Activated CD4-positive, alpha-beta T cell treated with anti-CD3 and anti-CD28 coated beads, Interleukin-2, amount 10 ng/mL, durations not matched to agents 7 days and 5 days (primary cell): ENCODE results near the gene LSMEM2. TPM values are rescaled to one million over a fixed set of nuclear protein-coding genes. Genes with fewer than 3 reads are reported as not detected.

Experiments
- CTCF ChIA-PET: fragments of 350-600 bp; sonication (Branson Sonifier 250); formaldehyde crosslinking; loops from one replicate; lab custom pipeline; 2021; ENCODE audit warnings: antibody characterized with exemption; lab: Charles Lee
- POLR2A ChIA-PET: fragments of 350-600 bp; sonication (Branson Sonifier 250); formaldehyde crosslinking; loops from one replicate; lab custom pipeline; 2021; ENCODE audit warnings: antibody characterized with exemption; lab: Charles Lee
- DNase-seq: peaks from one replicate; pipeline ENCODE4 v3.0.0-alpha.2; 2020
- H3K27ac Mint-ChIP-seq: one replicate; pipeline ENCODE4 v1.8.0; 2021; ENCODE audit warnings: mild to moderate bottlenecking, moderate library complexity, mixed read lengths
- H3K27me3 Mint-ChIP-seq: one replicate; pipeline ENCODE4 v1.8.0; 2021; ENCODE audit warnings: mixed read lengths
- H3K36me3 Mint-ChIP-seq: one replicate; pipeline ENCODE4 v1.8.0; 2021; ENCODE audit warnings: low read depth, mixed read lengths
- H3K4me1 Mint-ChIP-seq: one replicate; pipeline ENCODE4 v1.8.0; 2021; ENCODE audit warnings: mixed read lengths
- H3K4me3 Mint-ChIP-seq: one replicate; pipeline ENCODE4 v1.8.0; 2021; ENCODE audit warnings: mild to moderate bottlenecking, moderate library complexity, mixed read lengths
- H3K9me3 Mint-ChIP-seq: one replicate; pipeline ENCODE4 v1.8.0; 2021; ENCODE audit warnings: mixed read lengths
- total RNA-seq, 2 experiments: library from RNA; stranded (reverse); gene quantifications; one replicate each; pipeline ENCODE4 v1.2.3, GENCODE V29; 2021

The LSMEM2 gene
- total RNA-seq, 2 experiments from 2014 or later, result not detected

DNA sequence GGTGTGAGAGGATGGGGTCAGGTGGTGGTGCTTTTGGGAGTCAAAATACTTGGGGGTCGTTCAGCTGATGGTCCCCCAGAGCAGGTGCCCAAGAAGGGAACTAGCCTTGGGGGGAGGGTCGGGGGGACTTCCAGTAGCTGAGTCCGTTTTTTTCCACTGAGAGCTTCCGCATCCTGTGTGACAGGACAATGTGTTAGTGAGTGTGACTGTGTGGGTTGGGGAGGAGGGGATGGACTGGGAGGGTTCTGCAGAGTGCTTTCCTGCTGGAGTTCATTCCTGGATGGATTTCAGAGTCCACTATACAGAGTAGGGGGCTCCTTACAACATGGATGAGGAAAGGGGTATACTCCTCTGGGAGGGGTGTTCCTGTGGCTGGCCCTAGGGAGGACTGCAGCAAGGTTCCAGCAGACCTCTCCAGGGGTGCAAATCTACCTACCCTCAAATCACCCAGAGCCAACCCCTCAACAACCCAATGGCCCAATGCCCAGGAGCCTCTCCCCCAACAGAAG lies 44.3 kb downstream of the LSMEM2 start:
- DNase-seq, result peak; percentile 5
- H3K4me3 Mint-ChIP-seq, result peak overlapping the region; percentile 6
- POLR2A ChIA-PET, result interaction anchor here (0.6 kb wide), 1 partner anchor 98 kb away, joined by 4 read pairs; no protein-coding TSS in a partner anchor
- no peaks in the 10 kb centered on the region for H3K36me3 Mint-ChIP-seq
- H3K9me3 Mint-ChIP-seq, result no peaks in the 10 kb centered on the region
- no peaks in the 10 kb centered on the region for H3K27me3 Mint-ChIP-seq
- H3K27ac Mint-ChIP-seq, result no peak overlapping the region
- peaks cover 41% of the 10 kb centered on the region for H3K4me1 Mint-ChIP-seq
- CTCF ChIA-PET, result interaction anchor here (1.5 to 4.2 kb wide), 5 partner anchors 9 to 28 kb away, joined by 5 to 52 read pairs (median 7); partner anchors contain the start of genes HYAL3 and NAA80

DNA sequence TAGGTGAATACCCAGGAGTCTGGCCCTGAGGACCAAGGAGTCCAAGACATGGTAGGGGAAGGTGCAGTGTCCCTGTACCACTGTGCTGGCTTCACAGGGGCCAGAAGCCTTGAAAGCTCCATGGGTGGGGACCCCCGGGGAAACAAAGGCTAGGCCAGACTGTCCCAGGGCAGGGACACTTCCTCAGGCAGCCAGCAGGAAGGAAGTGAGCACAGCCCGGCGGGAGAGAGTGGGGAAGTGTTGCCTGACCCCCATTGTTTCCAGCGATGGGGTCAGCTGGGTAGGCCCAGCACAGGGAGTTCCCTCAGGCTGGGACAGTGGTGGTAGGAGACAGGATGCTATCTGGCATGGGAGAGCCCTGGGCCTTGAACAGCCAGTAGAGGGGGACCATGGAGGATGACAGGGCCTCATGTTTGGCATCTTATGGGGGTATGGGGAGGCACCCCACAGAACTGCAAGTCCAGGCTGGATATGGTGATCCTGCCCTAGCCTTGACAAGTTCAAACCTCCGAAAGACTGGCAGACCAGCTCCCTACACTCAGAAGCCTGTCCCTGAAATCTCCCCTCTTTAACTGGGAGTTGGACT lies 44.8 kb downstream of the LSMEM2 start:
- H3K36me3 Mint-ChIP-seq, result peaks cover 4% of the 10 kb centered on the region
- ChIA-PET CTCF (interaction anchor here (0.6 to 4.2 kb wide), 11 partner anchors 8 to 95 kb away, joined by 3 to 52 read pairs (median 4); partner anchors contain the start of genes CYB561D2, HYAL3, NAA80 and NPRL2), POLR2A (interaction anchor here (0.6 kb wide), 1 partner anchor 99 kb away, joined by 4 read pairs; no protein-coding TSS in a partner anchor)
- peak; percentile 5 for DNase-seq
- H3K4me1 Mint-ChIP-seq, result peaks cover 43% of the 10 kb centered on the region
- H3K27me3 Mint-ChIP-seq, result no peaks in the 10 kb centered on the region
- H3K27ac Mint-ChIP-seq, result peak overlapping the region; percentile 50
- H3K9me3 Mint-ChIP-seq, result no peaks in the 10 kb centered on the region
- H3K4me3 Mint-ChIP-seq, result no peak overlapping the region

DNA sequence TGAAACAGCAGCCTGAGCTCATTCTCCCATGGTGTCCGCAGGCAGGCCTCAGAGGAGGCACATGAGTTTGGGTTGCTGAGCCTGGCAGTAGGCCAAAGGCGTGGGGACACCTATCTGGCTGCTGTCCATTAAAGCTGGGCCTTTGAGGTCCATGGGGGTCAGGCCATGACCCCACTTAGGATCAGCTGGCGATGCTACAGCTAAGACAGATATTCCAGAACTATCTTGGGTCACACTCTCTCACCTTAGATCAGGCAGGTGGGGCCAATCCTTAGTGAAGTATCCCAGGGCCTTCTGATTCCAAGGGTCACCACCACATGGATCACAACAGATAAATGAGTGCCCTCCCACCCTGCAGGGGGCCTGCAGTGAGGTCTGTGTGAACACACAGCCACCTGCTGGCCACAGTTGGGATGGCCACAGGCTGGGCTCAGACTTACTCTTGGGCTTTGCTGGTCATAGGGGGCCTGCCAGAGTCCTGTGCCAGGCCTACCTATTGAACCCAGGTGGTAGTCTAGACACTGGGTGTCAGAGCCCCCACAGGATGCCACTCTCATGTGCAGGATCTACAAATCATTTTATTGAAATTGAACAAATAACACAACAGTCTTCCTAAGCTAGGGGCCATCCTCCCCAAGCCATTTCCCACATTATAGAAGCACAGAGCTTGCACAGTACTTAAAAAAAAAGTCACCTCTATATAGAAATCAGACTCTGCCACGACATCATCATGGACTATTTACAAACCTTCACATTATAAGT lies 45.6 kb downstream of the LSMEM2 start:
- ChIA-PET POLR2A (no interaction called here), CTCF (interaction anchor here (0.5 to 4.2 kb wide), 12 partner anchors 9 to 376 kb away, joined by 3 to 52 read pairs (median 4); partner anchors contain the start of genes CYB561D2, HYAL3, NAA80 and NPRL2)
- H3K4me1 Mint-ChIP-seq, result peaks cover 40% of the 10 kb centered on the region
- peak; percentile 67 for DNase-seq
- peak overlapping the region; percentile 3 for H3K27ac Mint-ChIP-seq
- no peak overlapping the region for H3K4me3 Mint-ChIP-seq
- no peaks in the 10 kb centered on the region for H3K9me3 Mint-ChIP-seq
- H3K36me3 Mint-ChIP-seq, result peaks cover 4% of the 10 kb centered on the region
- no peaks in the 10 kb centered on the region for H3K27me3 Mint-ChIP-seq

DNA sequence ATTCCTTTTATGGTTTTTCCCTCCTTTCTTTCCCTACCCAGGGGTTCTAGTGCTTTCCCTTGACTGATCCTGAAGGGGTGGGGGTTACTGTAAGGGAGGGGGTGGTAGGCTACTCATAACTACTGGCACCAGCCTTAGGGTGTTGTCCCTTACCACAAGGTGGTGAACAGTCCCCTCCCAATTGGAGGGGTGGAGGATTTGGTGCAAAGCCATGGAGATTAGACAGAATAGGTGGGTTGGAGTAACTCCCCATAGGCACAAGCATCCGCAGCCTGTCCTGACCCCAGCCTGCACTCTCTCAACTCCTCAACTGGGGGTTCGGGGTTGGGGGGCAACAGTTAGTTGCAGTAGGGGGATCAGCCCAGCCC lies 46.2 kb downstream of the LSMEM2 start:
- Mint-ChIP-seq H3K4me1 (peaks cover 35% of the 10 kb centered on the region), H3K27me3 (no peaks in the 10 kb centered on the region), H3K36me3 (peaks cover 10% of the 10 kb centered on the region), H3K4me3 (no peak overlapping the region), H3K27ac (no peak overlapping the region), H3K9me3 (no peaks in the 10 kb centered on the region)
- ChIA-PET CTCF (interaction anchor here (0.5 to 4.2 kb wide), 7 partner anchors 9 to 377 kb away, joined by 3 to 52 read pairs (median 3); partner anchors contain the start of genes CYB561D2, HYAL3, NAA80 and NPRL2), POLR2A (no interaction called here)
- DNase-seq, result peak; percentile 6

DNA sequence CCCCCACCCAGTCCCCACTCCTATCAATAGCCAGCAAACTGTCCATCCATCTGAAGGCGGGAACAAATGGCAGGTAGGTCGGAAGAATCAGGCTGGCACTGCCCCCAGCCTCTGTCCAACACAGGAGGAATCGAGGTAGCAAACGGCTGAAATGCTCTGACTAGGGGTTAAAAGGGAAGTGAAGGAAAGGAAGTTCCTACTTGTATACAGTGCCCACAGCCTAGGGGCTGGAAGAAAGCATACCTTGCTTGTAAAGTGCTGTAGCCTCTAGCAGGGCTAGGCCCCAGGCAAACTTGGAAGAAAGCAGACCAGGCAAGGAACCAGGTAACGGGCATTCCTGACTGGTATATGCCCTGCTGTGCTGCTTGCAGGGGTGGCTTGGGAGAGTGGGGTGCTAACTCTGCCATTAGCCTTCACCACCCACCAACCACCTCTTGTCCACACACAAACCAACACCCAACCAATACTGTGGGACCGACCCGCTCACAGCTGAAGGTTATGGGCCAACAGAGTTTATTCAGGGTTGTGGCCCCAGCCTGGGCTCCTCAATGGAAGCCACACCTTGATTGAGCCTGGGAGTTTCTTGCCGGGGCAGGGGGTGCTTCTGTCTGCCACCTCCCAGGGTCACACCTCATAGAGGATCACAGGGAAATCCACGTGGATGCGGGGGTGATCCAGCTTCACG lies 46.8 kb downstream of the LSMEM2 start:
- peaks cover 14% of the 10 kb centered on the region for H3K36me3 Mint-ChIP-seq
- DNase-seq, result peak; percentile 5
- H3K9me3 Mint-ChIP-seq, result no peaks in the 10 kb centered on the region
- ChIA-PET CTCF (interaction anchor here (1.1 to 3.4 kb wide), 3 partner anchors 11 to 51 kb away, joined by 4 to 19 read pairs (median 7); partner anchors contain the start of genes HYAL3 and NAA80), POLR2A (no interaction called here)
- peak overlapping the region; percentile 51 for H3K4me3 Mint-ChIP-seq
- H3K27me3 Mint-ChIP-seq, result no peaks in the 10 kb centered on the region
- peaks cover 30% of the 10 kb centered on the region for H3K4me1 Mint-ChIP-seq
- H3K27ac Mint-ChIP-seq, result no peak overlapping the region

DNA sequence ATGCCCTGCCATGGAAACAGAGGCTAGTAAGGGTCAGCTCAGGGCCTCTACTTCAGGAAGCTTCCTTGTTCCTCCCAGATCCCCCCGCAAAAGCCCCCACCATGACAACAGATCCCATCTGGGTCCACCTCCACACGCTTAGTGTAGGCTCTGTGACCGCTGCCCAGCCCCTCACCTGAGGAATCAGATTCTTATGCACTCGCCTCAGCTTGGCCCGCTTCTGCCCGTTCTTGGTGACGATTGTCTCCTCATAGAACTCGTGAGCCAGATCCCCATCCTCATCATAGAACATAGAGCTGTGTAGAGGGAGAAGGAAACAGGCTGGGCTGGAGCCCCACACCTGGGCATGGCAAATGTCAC lies 47.3 kb downstream of the LSMEM2 start:
- Mint-ChIP-seq H3K36me3 (peaks cover 19% of the 10 kb centered on the region), H3K27me3 (no peaks in the 10 kb centered on the region), H3K4me3 (peak overlapping the region; percentile 51), H3K4me1 (peaks cover 29% of the 10 kb centered on the region), H3K27ac (no peak overlapping the region), H3K9me3 (no peaks in the 10 kb centered on the region)
- POLR2A ChIA-PET, result no interaction called here
- CTCF ChIA-PET, result interaction anchor here (1.1 to 1.4 kb wide), 2 partner anchors 10 to 51 kb away, joined by 4 to 7 read pairs; no protein-coding TSS in a partner anchor
- DNase-seq, result peak; percentile 5

DNA sequence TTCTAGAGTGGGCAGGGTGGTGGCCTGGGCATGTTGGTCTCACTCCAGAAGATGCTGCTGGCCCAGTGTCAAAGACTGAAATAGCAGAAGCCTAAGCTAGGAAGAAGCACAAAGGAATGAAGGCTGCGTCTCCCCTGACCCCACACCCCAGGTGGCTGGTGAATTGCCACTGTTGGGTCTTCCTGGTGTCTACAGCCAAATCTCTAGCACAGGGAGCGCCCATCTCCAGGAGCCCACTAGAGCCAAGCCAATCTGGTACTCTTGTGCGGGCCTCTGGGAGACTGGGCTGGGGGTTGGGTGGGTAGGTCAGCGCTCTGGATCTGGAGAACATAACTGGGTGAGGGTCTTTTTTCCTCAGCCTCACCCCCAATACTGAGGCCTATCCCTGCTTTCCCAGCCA lies 48.2 kb downstream of the LSMEM2 start:
- no peaks in the 10 kb centered on the region for H3K9me3 Mint-ChIP-seq
- H3K4me3 Mint-ChIP-seq, result peak overlapping the region; percentile 84
- CTCF ChIA-PET, result interaction anchor here (1.2 to 2.9 kb wide), 6 partner anchors 9 to 100 kb away, joined by 4 to 14 read pairs (median 6); partner anchors contain the start of genes HYAL3, NAA80 and RASSF1
- H3K27ac Mint-ChIP-seq, result peak overlapping the region; percentile 78
- POLR2A ChIA-PET, result interaction anchor here (1.9 kb wide), 1 partner anchor 10 kb away, joined by 11 read pairs; no protein-coding TSS in a partner anchor
- H3K27me3 Mint-ChIP-seq, result no peaks in the 10 kb centered on the region
- DNase-seq, result no peak
- H3K36me3 Mint-ChIP-seq, result peaks cover 27% of the 10 kb centered on the region
- H3K4me1 Mint-ChIP-seq, result peaks cover 31% of the 10 kb centered on the region

DNA sequence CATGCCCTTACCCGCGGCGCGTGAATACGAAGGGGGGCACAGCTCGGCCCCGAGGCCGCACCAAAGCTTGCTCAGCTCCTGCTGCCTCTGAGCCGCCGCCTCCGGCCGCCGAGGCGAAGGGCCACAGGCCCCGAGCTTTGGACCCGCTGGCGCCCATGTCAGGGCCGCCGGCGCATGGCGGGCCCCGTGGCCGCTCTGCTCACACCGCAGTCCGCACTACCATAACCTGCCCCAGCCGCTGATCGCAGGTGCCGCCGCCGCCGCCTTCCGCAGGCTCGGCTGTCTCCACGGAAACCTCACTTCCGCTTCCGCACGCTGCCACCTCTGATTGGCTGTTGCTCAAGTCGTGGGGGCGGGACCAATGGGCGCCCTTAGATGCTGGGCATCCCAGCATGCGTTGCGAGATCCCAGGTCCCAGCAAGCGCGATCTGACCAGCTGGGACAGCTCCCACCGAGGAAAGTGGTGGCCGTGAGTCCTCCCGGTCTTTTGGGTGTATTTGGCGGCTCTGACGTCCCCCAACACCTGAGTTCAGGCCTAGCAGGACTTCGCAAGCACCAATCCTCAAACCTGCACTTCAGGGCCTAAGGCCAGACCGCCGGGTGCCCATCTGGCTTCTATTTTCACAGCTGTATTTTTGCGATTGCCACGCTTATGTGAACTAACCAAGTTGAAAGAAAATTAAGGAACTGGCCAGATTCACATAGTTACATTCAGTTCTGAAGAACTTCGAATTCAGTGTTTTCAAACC lies 49.2 kb downstream of the LSMEM2 start, which contains the start of gene TUSC2:
TSS of gene TUSC2 (minus strand) at position 281 of the 749 bp plus-strand sequence. CDS start at position 157, 124 bp downstream.
- no peaks in the 10 kb centered on the region for H3K9me3 Mint-ChIP-seq
- no peaks in the 10 kb centered on the region for H3K27me3 Mint-ChIP-seq
- peak within 1 kb of the TSS; percentile 84 for H3K4me3 Mint-ChIP-seq
- peaks cover 30% of the 10 kb centered on the region for H3K4me1 Mint-ChIP-seq
- DNase-seq, result peak; percentile 97
- H3K36me3 Mint-ChIP-seq, result peaks cover 34% of the 10 kb centered on the region
- peak within 1 kb of the TSS; percentile 85 for H3K27ac Mint-ChIP-seq
- CTCF ChIA-PET, result interaction anchor here (0.6 to 2.9 kb wide), 9 partner anchors 9 to 121 kb away, joined by 3 to 14 read pairs (median 6); partner anchors contain the start of genes HYAL3, NAA80 and RASSF1
- POLR2A ChIA-PET, result interaction anchor here (0.7 to 1.9 kb wide), 2 partner anchors 9 to 224 kb away, joined by 4 to 11 read pairs; no protein-coding TSS in a partner anchor

DNA sequence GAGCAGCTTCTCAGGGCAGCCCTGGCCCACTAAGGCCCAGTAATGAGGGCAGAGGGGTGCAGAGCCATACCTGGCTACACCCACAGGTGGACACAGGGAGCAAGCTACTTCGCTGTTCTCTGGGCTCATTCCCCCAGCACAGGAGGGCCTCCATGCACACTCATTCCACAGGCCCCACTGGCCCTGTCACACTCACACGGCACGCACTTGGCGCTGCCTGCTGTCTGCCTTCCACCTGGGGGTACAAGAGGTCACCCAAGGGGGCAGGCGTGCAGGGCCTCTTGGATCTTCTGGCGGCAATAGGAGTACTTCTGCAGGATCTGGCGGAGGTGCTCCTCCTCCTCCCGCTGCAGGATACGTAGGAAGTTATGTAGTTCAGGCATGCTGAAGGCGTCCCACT lies 51.4 kb downstream of the LSMEM2 start:
- H3K27ac Mint-ChIP-seq, result no peak overlapping the region
- CTCF ChIA-PET, result interaction anchor here (9.2 kb wide), 1 partner anchor 17 kb away, joined by 76 read pairs; the partner anchor contains the start of genes CYB561D2, NPRL2 and ZMYND10
- peaks cover 47% of the 10 kb centered on the region for H3K36me3 Mint-ChIP-seq
- no peaks in the 10 kb centered on the region for H3K27me3 Mint-ChIP-seq
- no peak overlapping the region for H3K4me3 Mint-ChIP-seq
- H3K4me1 Mint-ChIP-seq, result peaks cover 42% of the 10 kb centered on the region
- no peak for DNase-seq
- POLR2A ChIA-PET, result no interaction called here
- H3K9me3 Mint-ChIP-seq, result no peaks in the 10 kb centered on the region

DNA sequence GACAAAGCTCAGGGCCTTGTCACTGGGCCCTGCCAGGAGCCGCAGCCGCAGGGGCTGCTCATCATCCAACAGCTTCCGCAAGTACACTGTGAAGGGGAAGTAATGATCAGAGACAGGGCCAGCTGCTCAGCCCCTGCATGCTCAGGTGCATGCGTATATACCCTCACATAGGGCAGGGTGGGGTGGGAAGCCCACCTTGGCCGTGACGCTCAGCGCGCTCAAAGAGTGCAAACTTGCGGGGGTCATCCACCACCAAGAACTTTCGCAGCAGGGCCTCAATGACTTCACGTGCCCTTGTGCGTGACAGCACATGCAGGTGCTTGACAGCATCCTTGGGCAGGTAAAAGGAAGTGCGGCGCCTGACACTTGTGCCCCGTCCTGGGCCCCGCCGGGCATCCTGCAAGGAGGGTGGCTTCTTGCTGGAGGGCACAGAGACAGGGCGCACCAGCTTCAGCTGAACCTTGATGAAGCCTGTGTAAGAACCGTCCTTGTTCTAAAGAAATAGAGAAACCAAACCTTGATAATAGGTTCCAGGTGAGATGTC lies 52.5 kb downstream of the LSMEM2 start:
- CTCF ChIA-PET, result interaction anchor here (0.9 to 9.2 kb wide), 3 partner anchors 8 to 25 kb away, joined by 4 to 76 read pairs (median 52); partner anchors contain the start of genes CYB561D2, HYAL2, NPRL2 and ZMYND10
- H3K4me1 Mint-ChIP-seq, result peaks cover 53% of the 10 kb centered on the region

More for the DNA sequence above, 52.5 kb downstream of the LSMEM2 start:
- H3K27ac Mint-ChIP-seq, result no peak overlapping the region
- no peak for DNase-seq
- peaks cover 58% of the 10 kb centered on the region for H3K36me3 Mint-ChIP-seq
- H3K27me3 Mint-ChIP-seq, result no peaks in the 10 kb centered on the region
- no peak overlapping the region for H3K4me3 Mint-ChIP-seq
- POLR2A ChIA-PET, result no interaction called here
- no peaks in the 10 kb centered on the region for H3K9me3 Mint-ChIP-seq
